Hematopoietic multipotent progenitor cell treated with erythropoietin and hydrocortisone succinate and interleukin-3 and kit ligand, for 8 days (in vitro differentiated cells): Measurements from ENCODE around the gene CCT8.
"Not testable (repeated sequence)": the region's sequence is repeated elsewhere in the genome, so short reads cannot be mapped to it uniquely, and the experiment has no call there.

Source experiments
- DNase-seq: peaks from one replicate; pipeline ENCODE4 v3.0.0-alpha.2; 2015

Gene CCT8

GRCh38 chr21:29017639-29018237, 55.7 kb downstream of the CCT8 start:
- DNase-seq, result no peak

GRCh38 chr21:29011236-29011635, 62.2 kb downstream of the CCT8 start:
- DNase-seq, result not testable (repeated sequence)

- no peak for DNase-seq
Observed at GRCh38 chr21:29008367-29008766, 65.1 kb downstream of the CCT8 start.

GRCh38 chr21:29007810-29008209, 65.6 kb downstream of the CCT8 start:
- DNase-seq, result no peak

- DNase-seq, result no peak
Observed at GRCh38 chr21:29007135-29007534, 66.3 kb downstream of the CCT8 start.
